GM18508 (cell line): ENCODE results near the gene BMP8B.
"Not testable (repeated sequence)": the region's sequence is repeated elsewhere in the genome, so short reads cannot be mapped to it uniquely, and the experiment has no call there.

ENCODE experiments used
- ATAC-seq: cut with Tn5 transposase; IDR thresholded peaks from one replicate; pipeline ENCODE4 v1.9.1; 2021; ENCODE audit warnings: moderate number of reproducible peaks; ENCODE audit not compliant: insufficient read depth, unreplicated experiment

BMP8B gene

GRCh38 chr1:39779821-39780220 lies 8.8 kb downstream of the BMP8B start:
- ATAC-seq = no peak

GRCh38 chr1:39779137-39779536 lies 9.5 kb downstream of the BMP8B start:
- no peak for ATAC-seq

DNA sequence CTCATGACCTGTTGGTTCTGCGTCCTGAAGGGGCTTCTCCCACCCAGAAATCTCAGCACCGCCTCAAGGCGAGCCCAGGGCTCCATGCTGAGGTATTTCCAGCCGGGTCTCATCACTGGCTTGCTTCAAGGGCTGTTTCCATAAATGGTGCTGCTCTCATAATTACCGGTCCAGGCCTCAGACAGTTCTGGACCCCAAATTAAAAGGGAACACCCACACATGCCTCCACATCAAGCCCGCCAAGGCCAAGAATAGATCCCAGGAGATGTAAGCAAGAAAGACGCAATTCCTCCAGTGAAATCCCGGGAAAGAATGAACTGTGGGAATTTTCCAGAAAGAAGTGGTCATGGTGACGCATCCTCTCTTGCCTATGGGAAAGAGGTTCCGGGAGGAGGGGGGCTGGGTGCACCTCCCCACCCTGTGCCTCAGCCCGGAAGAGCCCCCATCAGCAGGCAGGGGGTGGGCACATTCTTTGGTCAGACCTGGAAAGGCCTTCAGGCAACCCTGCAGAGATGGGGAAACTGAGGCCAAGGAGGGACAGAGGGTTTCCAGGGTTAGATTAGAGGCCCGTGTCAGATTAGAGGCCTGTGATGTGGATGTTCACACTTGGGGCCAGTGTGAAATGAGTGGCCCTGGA lies 10.1 kb downstream of the BMP8B start:
- ATAC-seq = not testable (repeated sequence)

GRCh38 chr1:39777896-39778295 lies 10.8 kb downstream of the BMP8B start:
- ATAC-seq = not testable (repeated sequence)

GRCh38 chr1:39777306-39777705 lies 11.4 kb downstream of the BMP8B start:
- no peak for ATAC-seq

GRCh38 chr1:39776886-39777285 lies 11.8 kb downstream of the BMP8B start:
- ATAC-seq = no peak

DNA sequence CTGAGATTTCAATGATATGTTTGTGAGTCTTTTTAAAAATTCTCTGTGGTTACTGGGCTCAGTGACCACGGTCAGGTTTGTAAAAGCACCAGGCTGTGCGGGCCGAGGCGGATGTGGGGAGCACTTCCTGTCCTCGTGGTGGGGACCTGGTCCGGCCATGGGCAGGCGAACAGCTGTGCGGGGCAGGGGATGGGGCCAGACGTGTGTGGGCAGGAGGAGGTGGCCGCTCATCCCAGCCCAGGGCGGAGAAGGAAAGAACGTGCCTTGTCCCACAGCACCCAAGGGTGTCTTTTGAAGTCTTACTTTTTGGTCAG lies 12.3 kb downstream of the BMP8B start:
- ATAC-seq = no peak

- not testable (repeated sequence) for ATAC-seq
These were observed 12.8 kb downstream of the BMP8B start for GRCh38 chr1:39775676-39776399.

DNA sequence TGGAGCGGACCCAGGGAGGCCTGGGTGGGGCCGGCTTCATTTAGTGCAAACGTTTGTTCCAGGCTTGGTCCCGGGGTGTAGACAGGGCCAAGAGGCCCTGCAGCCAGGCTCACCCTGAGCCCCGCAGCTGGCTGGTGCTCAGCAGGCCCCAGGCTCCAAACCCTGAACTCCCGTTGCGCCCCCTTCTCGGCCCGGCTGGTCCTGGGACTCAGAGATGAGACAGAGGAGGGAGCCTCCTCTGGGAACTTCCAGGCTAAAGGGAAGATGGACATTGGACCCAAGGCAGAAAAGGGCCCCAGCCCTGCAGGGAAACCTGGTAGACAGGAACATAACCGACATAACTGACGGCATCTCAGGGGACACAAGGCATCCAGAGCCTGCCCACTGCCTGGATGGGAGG lies 13.5 kb downstream of the BMP8B start:
- not testable (repeated sequence) for ATAC-seq

GRCh38 chr1:39773369-39773979 lies 15.2 kb downstream of the BMP8B start:
- ATAC-seq = not testable (repeated sequence)

- ATAC-seq = not testable (repeated sequence)
These were observed 17.6 kb downstream of the BMP8B start, which contains the start of gene OXCT2 for GRCh38 chr1:39771022-39771532. OXCT2 (minus strand) TSS chr1:39771348; CDS start chr1:39771255, 93 bp downstream.

GRCh38 chr1:39770100-39771021 lies 18.3 kb downstream of the BMP8B start:
- ATAC-seq = not testable (repeated sequence)

DNA sequence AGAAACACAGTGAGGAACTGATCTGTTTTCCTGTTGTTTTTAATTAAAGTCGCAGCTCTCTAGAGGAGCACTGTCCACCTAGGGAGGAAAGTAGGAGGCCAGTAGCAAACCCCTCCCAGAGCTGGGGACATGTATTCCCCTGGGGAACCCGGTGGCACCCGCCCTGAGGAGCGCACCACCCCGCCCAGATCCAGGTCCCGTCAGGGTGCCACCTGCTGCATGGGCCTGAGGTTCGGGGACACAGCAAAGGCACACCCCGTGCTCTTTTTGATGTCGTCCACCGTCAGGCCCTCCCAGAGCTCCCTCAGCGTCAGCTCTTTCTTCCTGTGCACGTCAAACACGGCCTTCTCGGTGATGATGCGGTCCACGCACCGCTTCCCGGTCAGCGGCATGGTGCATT lies 19.2 kb downstream of the BMP8B start:
- ATAC-seq = not testable (repeated sequence)

- ATAC-seq = not testable (repeated sequence)
These were observed 22.2 kb downstream of the BMP8B start for GRCh38 chr1:39766466-39766865.

DNA sequence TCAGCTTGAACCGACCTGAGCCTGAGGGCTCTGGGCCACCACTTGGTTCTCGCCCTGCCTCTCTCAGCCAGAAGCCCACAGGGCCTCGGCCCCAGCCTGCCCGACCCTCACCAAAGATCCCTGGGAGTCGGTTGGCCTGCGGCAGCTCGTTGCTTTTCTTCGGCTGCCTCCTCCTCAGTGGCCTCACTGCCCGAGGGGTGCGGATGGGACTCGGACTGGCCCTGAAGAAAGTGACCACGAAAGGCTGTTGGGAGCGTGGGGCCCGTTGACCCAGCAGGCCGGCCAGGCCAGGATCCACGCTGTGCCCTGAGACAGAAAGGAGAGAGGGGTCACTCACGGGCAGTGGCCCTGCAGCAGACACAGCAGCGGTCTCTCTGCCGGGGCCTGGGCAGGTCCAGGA lies 24.2 kb downstream of the BMP8B start:
- ATAC-seq = not testable (repeated sequence)

DNA sequence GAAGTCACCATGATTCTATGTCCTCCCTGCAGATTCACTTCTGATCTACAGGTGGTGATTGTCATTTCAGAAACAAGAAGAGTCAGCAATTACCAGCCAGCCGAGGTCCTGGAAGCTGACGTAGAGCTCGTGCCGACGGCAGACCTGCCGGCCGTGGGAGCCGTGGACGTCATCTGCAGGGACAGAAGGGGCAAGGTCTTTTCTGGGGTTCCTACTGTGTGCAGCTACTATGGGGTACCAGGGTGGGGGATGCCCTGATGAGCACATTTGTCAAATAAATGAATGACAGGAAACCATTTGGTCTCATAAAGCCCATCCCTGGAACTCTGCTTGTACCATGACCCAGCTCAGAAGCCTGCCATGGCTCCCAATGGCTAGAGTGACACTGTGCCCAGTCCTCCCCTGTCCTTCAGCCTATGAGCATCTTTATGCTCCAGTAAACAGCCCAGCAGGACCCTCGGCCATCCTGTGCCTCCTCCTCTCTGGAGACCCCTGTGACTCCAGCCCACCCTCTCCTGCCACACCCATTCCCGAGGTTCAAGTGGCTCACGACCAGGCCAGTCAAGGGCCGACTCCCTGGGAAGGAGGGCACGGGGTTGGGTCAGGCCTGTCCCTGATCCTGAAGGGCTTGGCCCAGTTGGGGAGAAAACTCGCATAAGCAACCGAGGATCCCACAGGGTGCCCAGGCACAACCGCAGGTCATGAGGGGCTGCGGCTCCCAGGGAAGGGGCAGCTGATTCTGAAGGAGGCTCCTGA lies 24.9 kb downstream of the BMP8B start:
- not testable (repeated sequence) for ATAC-seq

- no peak for ATAC-seq
These were observed 25.8 kb downstream of the BMP8B start for GRCh38 chr1:39762550-39763540.

GRCh38 chr1:39761557-39762260 lies 27.0 kb downstream of the BMP8B start:
- no peak for ATAC-seq
